SJSA1 (cell line): ENCODE results near the gene MMEL1. TPM values are rescaled to one million over a fixed set of nuclear protein-coding genes. Genes with fewer than 3 reads are reported as not detected.

Experiments used
- DNase-seq, 2 experiments: peaks; one replicate each; pipeline ENCODE4 v3.0.0-alpha.2; 2015 to 2020; ENCODE audit warnings: low spot score in 2 of 2, low read depth in 1 of 2
- H3K27ac ChIP-seq: fragments of 250-450 bp; sonication (Bioruptor Pico); 2 replicates; pipeline ENCODE4 v1.5.1; 2020; ENCODE audit warnings: mild to moderate bottlenecking, moderate library complexity
- H3K27me3 ChIP-seq: fragments of 250-450 bp; sonication (Bioruptor Pico); replicated peaks from 2 replicates; pipeline ENCODE4 v1.5.1; 2020; ENCODE audit warnings: mild to moderate bottlenecking, moderate library complexity
- H3K36me3 ChIP-seq: fragments of 250-450 bp; sonication (Bioruptor Pico); 2 replicates; pipeline ENCODE4 v1.5.1; 2020; ENCODE audit warnings: mild to moderate bottlenecking
- H3K4me1 ChIP-seq: fragments of 250-450 bp; sonication (Bioruptor Pico); replicated peaks from 2 replicates; pipeline ENCODE4 v1.6.1; 2021; ENCODE audit warnings: mild to moderate bottlenecking
- H3K4me3 ChIP-seq: fragments of 250-450 bp; sonication (Bioruptor Pico); 2 replicates; pipeline ENCODE4 v1.5.1; 2020; ENCODE audit warnings: mild to moderate bottlenecking
- H3K9me3 ChIP-seq: fragments of 250-450 bp; sonication (Bioruptor Pico); replicated peaks from 2 replicates; pipeline ENCODE4 v1.5.1; 2020; ENCODE audit warnings: mild to moderate bottlenecking
- total RNA-seq: library from RNA; depleted of rRNA; stranded (reverse); fragments of >200 nt; shearing (Covaris generic); gene quantifications from 2 replicates; pipeline ENCODE4 v1.2.3, GENCODE V29; 2014

The MMEL1 gene
- total RNA-seq, 1 experiment from 2014 or later, result not detected

GRCh38 chr1:2566101-2567045 lies 66.4 kb downstream of the MMEL1 start:
- peak in 1 of 2 experiments; percentile 63 for DNase-seq
- no peaks in the 10 kb centered on the region for H3K9me3 ChIP-seq
- H3K4me3 ChIP-seq, result no peak overlapping the region
- no peaks in the 10 kb centered on the region for H3K36me3 ChIP-seq
- no peak overlapping the region for H3K27ac ChIP-seq
- H3K27me3 ChIP-seq, result 0 out of 2 replicates have a peak, but pooled peaks cover 6% of the 10 kb centered on the region
- H3K4me1 ChIP-seq, result peaks cover 10% of the 10 kb centered on the region

GRCh38 chr1:2564815-2565374 lies 67.9 kb downstream of the MMEL1 start:
- Histone ChIP-seq H3K27ac (no peak overlapping the region), H3K4me1 (peaks cover 10% of the 10 kb centered on the region), H3K4me3 (no peak overlapping the region), H3K9me3 (no peaks in the 10 kb centered on the region), H3K36me3 (no peaks in the 10 kb centered on the region), H3K27me3 (no peaks in the 10 kb centered on the region)
- no peak for DNase-seq

- H3K27me3 ChIP-seq, result no peaks in the 10 kb centered on the region
- DNase-seq, result no peak
- H3K27ac ChIP-seq, result no peak overlapping the region
- H3K36me3 ChIP-seq, result no peaks in the 10 kb centered on the region
- peaks cover 10% of the 10 kb centered on the region for H3K4me1 ChIP-seq
- no peak overlapping the region for H3K4me3 ChIP-seq
- H3K9me3 ChIP-seq, result no peaks in the 10 kb centered on the region
These were observed 68.6 kb downstream of the MMEL1 start for GRCh38 chr1:2564006-2564814.

DNA sequence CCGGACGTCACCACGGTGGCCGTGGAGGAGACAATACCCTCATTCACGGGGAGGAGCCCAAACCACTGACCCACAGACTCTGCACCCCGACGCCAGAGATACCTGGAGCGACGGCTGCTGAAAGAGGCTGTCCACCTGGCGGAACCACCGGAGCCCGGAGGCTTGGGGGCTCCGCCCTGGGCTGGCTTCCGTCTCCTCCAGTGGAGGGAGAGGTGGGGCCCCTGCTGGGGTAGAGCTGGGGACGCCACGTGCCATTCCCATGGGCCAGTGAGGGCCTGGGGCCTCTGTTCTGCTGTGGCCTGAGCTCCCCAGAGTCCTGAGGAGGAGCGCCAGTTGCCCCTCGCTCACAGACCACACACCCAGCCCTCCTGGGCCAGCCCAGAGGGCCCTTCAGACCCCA lies 69.6 kb downstream of the MMEL1 start:
- Histone ChIP-seq H3K4me1 (peaks cover 10% of the 10 kb centered on the region), H3K36me3 (no peaks in the 10 kb centered on the region), H3K9me3 (no peaks in the 10 kb centered on the region), H3K27me3 (no peaks in the 10 kb centered on the region), H3K27ac (no peak overlapping the region), H3K4me3 (no peak overlapping the region)
- DNase-seq, result no peak

GRCh38 chr1:2561898-2562895 lies 70.6 kb downstream of the MMEL1 start:
- Histone ChIP-seq H3K36me3 (no peaks in the 10 kb centered on the region), H3K4me3 (no peak overlapping the region), H3K9me3 (no peaks in the 10 kb centered on the region)

GRCh38 chr1:2561446-2561845 lies 71.4 kb downstream of the MMEL1 start:
- Histone ChIP-seq H3K9me3 (no peaks in the 10 kb centered on the region), H3K27me3 (no peaks in the 10 kb centered on the region), H3K4me3 (no peak overlapping the region), H3K27ac (no peak overlapping the region), H3K4me1 (peaks cover 13% of the 10 kb centered on the region), H3K36me3 (no peaks in the 10 kb centered on the region)
- DNase-seq, result no peak

More at GRCh38 chr1:2561898-2562895, 70.6 kb downstream of the MMEL1 start:
- no peaks in the 10 kb centered on the region for H3K27me3 ChIP-seq
- peaks cover 10% of the 10 kb centered on the region for H3K4me1 ChIP-seq
- no peak overlapping the region for H3K27ac ChIP-seq
- no peak for DNase-seq

GRCh38 chr1:2560299-2561073 lies 72.3 kb downstream of the MMEL1 start:
- Histone ChIP-seq H3K4me3 (no peak overlapping the region), H3K27me3 (no peaks in the 10 kb centered on the region), H3K9me3 (no peaks in the 10 kb centered on the region), H3K27ac (no peak overlapping the region), H3K4me1 (peaks cover 13% of the 10 kb centered on the region), H3K36me3 (no peaks in the 10 kb centered on the region)
- DNase-seq, result no peak

DNA sequence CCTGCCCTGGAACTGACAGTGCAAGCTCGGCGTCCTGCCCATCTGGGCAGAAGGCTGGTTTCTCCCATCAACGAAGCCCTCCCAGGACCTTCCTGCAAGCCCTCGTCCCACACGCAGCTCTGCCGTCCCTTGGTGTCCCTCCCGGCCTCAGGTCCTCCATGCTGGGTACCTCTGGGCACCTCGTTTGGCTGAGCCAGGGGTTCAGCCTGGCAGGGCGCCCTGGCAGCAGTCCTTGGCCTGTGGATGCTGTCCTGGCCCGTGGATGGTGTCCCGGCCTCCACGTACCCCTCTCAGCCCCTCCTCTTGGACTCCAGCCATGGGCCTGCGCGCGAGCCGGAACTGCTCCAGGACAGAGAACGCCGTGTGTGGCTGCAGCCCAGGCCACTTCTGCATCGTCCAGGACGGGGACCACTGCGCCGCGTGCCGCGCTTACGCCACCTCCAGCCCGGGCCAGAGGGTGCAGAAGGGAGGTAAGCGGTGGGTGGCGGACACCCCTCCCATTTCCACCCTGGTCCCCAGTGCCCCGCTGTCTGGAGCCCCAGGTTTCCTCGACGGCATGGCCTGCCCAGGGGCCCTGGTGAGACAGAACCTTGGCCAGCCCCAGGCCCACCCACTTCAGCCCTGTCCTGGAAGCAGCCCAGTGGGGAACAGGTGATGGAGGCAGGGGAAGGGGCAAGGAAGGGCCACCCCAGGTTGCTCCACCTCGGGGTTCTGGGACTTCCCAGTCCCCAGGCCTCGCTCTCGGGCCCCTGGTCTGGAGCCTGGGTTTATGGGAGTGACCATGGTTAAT lies 73.1 kb downstream of the MMEL1 start:
- Histone ChIP-seq H3K27ac (no peak overlapping the region), H3K4me3 (no peak overlapping the region), H3K9me3 (no peaks in the 10 kb centered on the region), H3K36me3 (no peaks in the 10 kb centered on the region), H3K27me3 (no peaks in the 10 kb centered on the region), H3K4me1 (peaks cover 14% of the 10 kb centered on the region)
- no peak for DNase-seq

DNA sequence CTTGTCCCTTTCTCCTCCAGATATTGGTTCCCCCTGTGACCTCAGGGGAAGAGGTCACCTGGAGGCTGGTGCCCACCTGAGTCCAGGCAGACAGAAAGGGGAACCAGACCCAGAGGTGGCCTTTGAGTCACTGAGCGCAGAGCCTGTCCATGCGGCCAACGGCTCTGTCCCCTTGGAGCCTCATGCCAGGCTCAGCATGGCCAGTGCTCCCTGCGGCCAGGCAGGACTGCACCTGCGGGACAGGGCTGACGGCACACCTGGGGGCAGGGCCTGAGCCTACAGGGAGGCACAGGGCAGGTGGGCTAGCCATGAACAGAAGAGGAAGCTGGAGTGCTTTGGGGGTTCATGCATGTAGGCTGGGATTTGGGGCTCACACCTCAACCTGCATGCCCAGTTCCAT lies 74.0 kb downstream of the MMEL1 start:
- DNase-seq, result no peak
- Histone ChIP-seq H3K4me3 (no peak overlapping the region), H3K4me1 (peaks cover 14% of the 10 kb centered on the region), H3K9me3 (no peaks in the 10 kb centered on the region), H3K36me3 (no peaks in the 10 kb centered on the region), H3K27me3 (no peaks in the 10 kb centered on the region), H3K27ac (no peak overlapping the region)

DNA sequence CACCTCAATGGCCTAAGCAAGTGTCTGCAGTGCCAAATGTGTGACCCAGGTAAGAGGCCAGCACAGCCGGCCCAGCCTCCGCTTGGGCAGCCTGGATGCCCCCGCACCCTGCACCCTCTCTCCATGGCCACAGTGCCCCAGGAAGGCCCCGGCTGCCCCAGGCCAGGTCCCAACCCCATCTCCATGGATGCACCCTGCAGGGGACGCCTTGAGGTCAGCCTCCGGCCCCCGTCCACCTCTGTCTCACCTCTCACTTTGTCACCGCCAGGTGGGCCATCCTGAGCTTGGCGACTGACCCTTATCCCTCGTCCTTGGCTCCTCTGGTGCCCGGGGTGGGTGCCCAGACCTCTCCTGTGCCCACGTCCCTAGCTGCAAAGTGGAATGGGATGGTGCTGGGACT lies 74.4 kb downstream of the MMEL1 start:
- no peaks in the 10 kb centered on the region for H3K9me3 ChIP-seq
- no peaks in the 10 kb centered on the region for H3K36me3 ChIP-seq
- H3K27ac ChIP-seq, result no peak overlapping the region
- H3K4me3 ChIP-seq, result no peak overlapping the region
- no peaks in the 10 kb centered on the region for H3K27me3 ChIP-seq
- DNase-seq, result no peak
- peaks cover 14% of the 10 kb centered on the region for H3K4me1 ChIP-seq

DNA sequence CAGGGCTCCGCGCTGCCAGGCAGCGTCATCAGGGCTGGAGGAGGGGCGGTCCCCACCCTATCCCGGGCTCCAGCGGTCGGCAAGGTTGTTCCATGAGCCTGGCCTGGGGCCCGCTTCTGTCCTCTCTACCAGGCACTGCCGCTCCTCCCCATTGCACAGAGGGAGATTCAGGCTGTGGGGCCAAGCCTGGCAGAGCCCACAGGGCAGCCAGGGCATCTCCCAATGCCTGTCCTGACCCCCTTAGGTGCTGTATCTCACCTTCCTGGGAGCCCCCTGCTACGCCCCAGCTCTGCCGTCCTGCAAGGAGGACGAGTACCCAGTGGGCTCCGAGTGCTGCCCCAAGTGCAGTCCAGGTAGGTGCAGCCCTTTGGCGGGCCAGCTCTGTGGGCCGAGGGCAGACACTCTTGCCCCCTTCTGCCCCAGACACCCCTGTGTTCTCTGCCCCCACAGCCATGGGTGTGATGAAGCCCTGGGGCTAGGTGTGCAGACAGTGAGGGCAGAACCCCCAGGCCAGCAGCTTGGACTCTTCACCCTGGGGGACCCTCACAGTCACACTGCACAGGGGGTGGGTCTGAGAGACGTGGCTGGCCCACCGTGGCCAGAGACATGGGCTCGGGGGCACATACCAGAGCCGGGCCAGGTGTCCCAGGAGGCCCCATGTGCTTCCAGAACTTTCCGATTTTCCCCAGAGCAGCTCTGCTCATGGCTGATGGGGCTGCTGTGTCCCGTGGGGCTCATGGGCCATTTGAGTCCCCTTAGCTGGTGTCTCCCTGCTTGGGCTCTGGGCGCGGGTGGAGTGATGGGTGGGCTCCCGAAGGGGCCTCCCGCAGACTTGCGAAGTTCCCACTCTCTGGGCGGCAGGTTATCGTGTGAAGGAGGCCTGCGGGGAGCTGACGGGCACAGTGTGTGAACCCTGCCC lies 75.1 kb downstream of the MMEL1 start:
- Histone ChIP-seq H3K27me3 (no peaks in the 10 kb centered on the region), H3K27ac (no peak overlapping the region), H3K4me1 (peaks cover 14% of the 10 kb centered on the region), H3K36me3 (no peaks in the 10 kb centered on the region), H3K9me3 (no peaks in the 10 kb centered on the region), H3K4me3 (no peak overlapping the region)
- DNase-seq, result no peak
